IMR-90 (cell line): Measurements from ENCODE around the gene GTF3C1.

ENCODE experiments used
- CEBPB ChIP-seq: IDR thresholded peaks from 2 replicates; pipeline ENCODE4 v1.6.1; 2012; ENCODE audit warnings: low read depth, low read length, improper control_type of control experiment
- MXI1 ChIP-seq: IDR thresholded peaks from 2 replicates; pipeline ENCODE4 v1.6.1; 2012; ENCODE audit warnings: low read depth, mild to moderate bottlenecking, low read length, moderate library complexity, borderline replicate concordance
- POLR2A ChIP-seq: IDR thresholded peaks from 2 replicates; pipeline ENCODE4 v1.6.1; 2012; ENCODE audit warnings: mild to moderate bottlenecking, low read depth, low read length
- RFX5 ChIP-seq: IDR thresholded peaks from 2 replicates; pipeline ENCODE4 v1.8.0; 2012; ENCODE audit warnings: low read depth, mild to moderate bottlenecking, low read length, moderate library complexity
- SMC3 ChIP-seq: fragments of 150-350 bp; IDR thresholded peaks from 2 replicates; pipeline ENCODE4 v1.6.1; 2016; ENCODE audit warnings: low read depth, mild to moderate bottlenecking, antibody characterized with exemption, low read length, moderate library complexity
- TF ChIP-seq, protein P1 (sequence below): conservative IDR thresholded peaks from 2 replicates; pipeline ENCODE4 v1.5.1; 2012; ENCODE audit warnings: mild to moderate bottlenecking, low read depth, low read length, improper control_type of control experiment
- TF ChIP-seq, protein P2 (sequence below): fragments of 150-350 bp; IDR thresholded peaks from 2 replicates; pipeline ENCODE4 v1.6.1; 2017; ENCODE audit warnings: mild to moderate bottlenecking, antibody characterized with exemption, low read length, low read depth
- TF ChIP-seq, protein P3 (sequence below): fragments of 150-350 bp; IDR thresholded peaks from 2 replicates; pipeline ENCODE4 v1.6.1; 2016; ENCODE audit warnings: low read depth, mild to moderate bottlenecking, low read length, moderate library complexity, borderline replicate concordance

DNA sequence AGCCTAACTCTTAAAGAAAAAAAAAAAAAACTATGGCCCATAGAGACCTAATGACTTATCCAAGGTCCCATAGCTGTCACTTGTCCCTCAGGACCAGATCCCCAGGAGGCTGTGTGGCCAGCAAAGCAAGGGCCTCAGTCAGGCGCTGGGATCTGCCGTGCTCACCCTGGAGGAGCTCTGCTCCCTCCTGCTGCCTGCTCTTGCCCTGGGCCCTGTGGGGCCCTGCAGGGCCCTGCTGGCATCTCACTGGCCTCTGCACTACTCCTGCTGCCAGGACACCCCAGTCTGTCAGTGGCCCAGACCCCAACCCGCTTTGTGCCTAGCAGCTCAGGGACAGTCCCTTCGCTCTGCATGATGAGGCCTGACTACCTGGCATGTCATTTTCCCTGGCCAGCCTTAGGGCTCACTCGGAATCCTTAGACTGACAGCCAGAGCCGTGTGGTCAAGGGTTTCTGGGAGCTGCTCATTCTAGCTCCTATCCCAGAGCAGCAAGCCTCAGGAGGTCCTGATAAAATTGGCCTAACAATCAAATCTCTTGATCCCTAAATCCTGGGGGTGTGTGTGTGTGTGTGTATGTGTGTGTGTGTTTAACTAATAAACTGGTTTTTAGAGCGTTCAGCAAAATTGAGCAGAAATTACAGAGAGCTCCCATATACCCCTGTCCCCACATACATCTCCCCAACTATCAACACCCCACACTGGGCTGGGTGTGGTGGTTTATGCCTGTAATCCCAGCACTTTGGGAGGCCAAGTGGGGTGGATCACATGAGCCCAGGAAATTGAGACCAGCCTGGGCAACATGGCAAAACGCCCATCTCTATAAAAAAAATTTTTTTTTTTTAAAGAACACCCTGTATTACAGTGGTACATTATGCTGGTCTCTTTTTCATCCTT is 22.0 kb upstream of the GTF3C1 start:
- TF ChIP-seq, protein P1, sequence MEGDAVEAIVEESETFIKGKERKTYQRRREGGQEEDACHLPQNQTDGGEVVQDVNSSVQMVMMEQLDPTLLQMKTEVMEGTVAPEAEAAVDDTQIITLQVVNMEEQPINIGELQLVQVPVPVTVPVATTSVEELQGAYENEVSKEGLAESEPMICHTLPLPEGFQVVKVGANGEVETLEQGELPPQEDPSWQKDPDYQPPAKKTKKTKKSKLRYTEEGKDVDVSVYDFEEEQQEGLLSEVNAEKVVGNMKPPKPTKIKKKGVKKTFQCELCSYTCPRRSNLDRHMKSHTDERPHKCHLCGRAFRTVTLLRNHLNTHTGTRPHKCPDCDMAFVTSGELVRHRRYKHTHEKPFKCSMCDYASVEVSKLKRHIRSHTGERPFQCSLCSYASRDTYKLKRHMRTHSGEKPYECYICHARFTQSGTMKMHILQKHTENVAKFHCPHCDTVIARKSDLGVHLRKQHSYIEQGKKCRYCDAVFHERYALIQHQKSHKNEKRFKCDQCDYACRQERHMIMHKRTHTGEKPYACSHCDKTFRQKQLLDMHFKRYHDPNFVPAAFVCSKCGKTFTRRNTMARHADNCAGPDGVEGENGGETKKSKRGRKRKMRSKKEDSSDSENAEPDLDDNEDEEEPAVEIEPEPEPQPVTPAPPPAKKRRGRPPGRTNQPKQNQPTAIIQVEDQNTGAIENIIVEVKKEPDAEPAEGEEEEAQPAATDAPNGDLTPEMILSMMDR: no peak
- TF ChIP-seq POLR2A: no peak
- no peak for TF ChIP-seq CEBPB
- TF ChIP-seq, protein P2, sequence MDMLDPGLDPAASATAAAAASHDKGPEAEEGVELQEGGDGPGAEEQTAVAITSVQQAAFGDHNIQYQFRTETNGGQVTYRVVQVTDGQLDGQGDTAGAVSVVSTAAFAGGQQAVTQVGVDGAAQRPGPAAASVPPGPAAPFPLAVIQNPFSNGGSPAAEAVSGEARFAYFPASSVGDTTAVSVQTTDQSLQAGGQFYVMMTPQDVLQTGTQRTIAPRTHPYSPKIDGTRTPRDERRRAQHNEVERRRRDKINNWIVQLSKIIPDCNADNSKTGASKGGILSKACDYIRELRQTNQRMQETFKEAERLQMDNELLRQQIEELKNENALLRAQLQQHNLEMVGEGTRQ: no peak
- TF ChIP-seq SMC3: no peak
- no peak for TF ChIP-seq RFX5
- TF ChIP-seq, protein P3, sequence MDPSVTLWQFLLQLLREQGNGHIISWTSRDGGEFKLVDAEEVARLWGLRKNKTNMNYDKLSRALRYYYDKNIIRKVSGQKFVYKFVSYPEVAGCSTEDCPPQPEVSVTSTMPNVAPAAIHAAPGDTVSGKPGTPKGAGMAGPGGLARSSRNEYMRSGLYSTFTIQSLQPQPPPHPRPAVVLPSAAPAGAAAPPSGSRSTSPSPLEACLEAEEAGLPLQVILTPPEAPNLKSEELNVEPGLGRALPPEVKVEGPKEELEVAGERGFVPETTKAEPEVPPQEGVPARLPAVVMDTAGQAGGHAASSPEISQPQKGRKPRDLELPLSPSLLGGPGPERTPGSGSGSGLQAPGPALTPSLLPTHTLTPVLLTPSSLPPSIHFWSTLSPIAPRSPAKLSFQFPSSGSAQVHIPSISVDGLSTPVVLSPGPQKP: no peak
- TF ChIP-seq MXI1: no peak
